Left lung (tissue), 10 donors: ENCODE measurements around the gene C21orf58. TPM values are rescaled to one million over a fixed set of nuclear protein-coding genes. Genes with fewer than 3 reads are reported as not detected.

ENCODE experiments used
- ATAC-seq: fragments of 200-7000 bp; cut with Tn5 transposase; one replicate; pipeline ENCODE4 v1.9.1; 2020; ENCODE audit warnings: moderate library complexity
- DNase-seq, 4 donors: peaks; one replicate each; pipeline ENCODE4 v3.0.0-alpha.2; 2013 to 2020
- H3K27ac ChIP-seq, 2 donors: fragments of 200-600 bp; sonication (generic) in 1 of 2; one replicate each; pipeline versions ENCODE4 v1.5.0 to v1.8.0; 2020 to 2021
- H3K27me3 ChIP-seq, 2 donors: fragments of 200-600 bp; sonication (generic) in 1 of 2; one replicate each; pipeline versions ENCODE4 v1.5.0 to v1.8.0; 2020 to 2021
- H3K36me3 ChIP-seq, 2 donors: fragments of 200-600 bp; sonication (generic) in 1 of 2; one replicate each; pipeline versions ENCODE4 v1.5.0 to v1.8.0; 2020 to 2021
- H3K4me1 ChIP-seq, 2 donors: fragments of 200-600 bp; one replicate each; pipeline ENCODE4 v1.8.0; 2021
- H3K4me3 ChIP-seq, 2 donors: fragments of 200-600 bp; sonication (generic) in 1 of 2; one replicate each; pipeline versions ENCODE4 v1.5.0 to v1.8.0; 2020 to 2021; ENCODE audit warnings: mild to moderate bottlenecking in 1 of 2
- H3K9me3 ChIP-seq, 2 donors: fragments of 200-600 bp; sonication (generic) in 1 of 2; one replicate each; pipeline versions ENCODE4 v1.5.0 to v1.8.0; 2020 to 2021
- intact Hi-C, 2 donors: fragments of 100-400 bp; cut with DNase I; formaldehyde crosslinking; loops; one replicate each; pipeline versions ENCODE4 v1.11.2 to v1.14.2; 2022
- polyA plus RNA-seq, 6 donors: library from polyadenylated mRNA; unstranded; fragments of 120-200 nt; gene quantifications; one replicate each; pipeline ENCODE4 v1.2.1, GENCODE V29; 2013; ENCODE audit not compliant: insufficient read length in 6 of 6
- total RNA-seq, 2 donors: library from RNA; stranded (reverse); fragmentation: NEBNext Ultra II Directional; extraction: Animal tissue kit (Norgen Biotek cat#: 25700); gene quantifications; one replicate each; pipeline ENCODE4 v1.2.1, GENCODE V29; 2021
- TF ChIP-seq, protein P1 (sequence below), 2 donors: fragments of 200-600 bp; sonication (generic) in 1 of 2; IDR thresholded peaks; one replicate each; pipeline versions ENCODE4 v1.5.0 to v1.8.0; 2021; ENCODE audit warnings: antibody characterized with exemption in 2 of 2
- donor health status: DM: no; HTN: yes; CAD: no.
- donor health status: DM: no; HTN: no; CAD: no.

The C21orf58 gene
- total and polyA plus RNA-seq, 8 donors: 5.8 to 24.6 (median 19.4) TPM

DNA sequence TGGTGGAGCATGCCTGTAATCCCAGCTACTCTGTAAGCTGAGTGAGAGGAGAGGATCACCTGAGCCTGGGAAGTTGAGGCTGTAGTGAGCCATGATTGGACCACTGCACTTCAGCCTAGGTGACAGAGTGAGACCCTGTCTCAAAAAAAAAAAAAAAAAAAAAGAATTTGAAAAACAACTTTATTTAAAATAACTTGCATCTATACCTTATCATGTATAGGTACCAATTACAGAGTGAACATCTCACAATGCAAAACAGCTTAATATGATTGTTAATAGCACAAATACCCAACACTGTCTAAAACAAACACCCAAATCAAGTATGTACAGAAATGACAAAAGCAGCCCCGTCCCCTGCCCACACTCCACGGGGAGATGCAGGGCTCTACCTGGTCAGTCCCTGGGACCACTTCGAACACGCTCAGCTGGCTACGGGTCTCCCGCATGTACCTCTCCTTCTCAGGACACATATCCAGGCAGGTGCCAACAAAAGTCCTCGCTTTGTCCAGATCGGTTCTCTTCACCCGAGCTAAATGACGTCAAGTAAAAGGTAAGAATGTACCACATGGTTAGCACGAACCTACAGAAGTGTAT, 48.8 kb downstream of the C21orf58 start:
- intact Hi-C loops: no loop called here
- H3K27me3 ChIP-seq: no peaks in the 10 kb centered on the region
- peaks cover 0 to 100% of the 10 kb centered on the region in 2 donors for H3K36me3 ChIP-seq
- DNase-seq (no peak), ATAC-seq (no peak)
- no peak overlapping the region for H3K4me3 ChIP-seq
- TF ChIP-seq, protein P1, sequence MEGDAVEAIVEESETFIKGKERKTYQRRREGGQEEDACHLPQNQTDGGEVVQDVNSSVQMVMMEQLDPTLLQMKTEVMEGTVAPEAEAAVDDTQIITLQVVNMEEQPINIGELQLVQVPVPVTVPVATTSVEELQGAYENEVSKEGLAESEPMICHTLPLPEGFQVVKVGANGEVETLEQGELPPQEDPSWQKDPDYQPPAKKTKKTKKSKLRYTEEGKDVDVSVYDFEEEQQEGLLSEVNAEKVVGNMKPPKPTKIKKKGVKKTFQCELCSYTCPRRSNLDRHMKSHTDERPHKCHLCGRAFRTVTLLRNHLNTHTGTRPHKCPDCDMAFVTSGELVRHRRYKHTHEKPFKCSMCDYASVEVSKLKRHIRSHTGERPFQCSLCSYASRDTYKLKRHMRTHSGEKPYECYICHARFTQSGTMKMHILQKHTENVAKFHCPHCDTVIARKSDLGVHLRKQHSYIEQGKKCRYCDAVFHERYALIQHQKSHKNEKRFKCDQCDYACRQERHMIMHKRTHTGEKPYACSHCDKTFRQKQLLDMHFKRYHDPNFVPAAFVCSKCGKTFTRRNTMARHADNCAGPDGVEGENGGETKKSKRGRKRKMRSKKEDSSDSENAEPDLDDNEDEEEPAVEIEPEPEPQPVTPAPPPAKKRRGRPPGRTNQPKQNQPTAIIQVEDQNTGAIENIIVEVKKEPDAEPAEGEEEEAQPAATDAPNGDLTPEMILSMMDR (IDR thresholded peaks at IDR 0.05): no peak
- H3K4me1 ChIP-seq: no peaks in the 10 kb centered on the region
- no peak overlapping the region for H3K27ac ChIP-seq
- H3K9me3 ChIP-seq: no peaks in the 10 kb centered on the region

DNA sequence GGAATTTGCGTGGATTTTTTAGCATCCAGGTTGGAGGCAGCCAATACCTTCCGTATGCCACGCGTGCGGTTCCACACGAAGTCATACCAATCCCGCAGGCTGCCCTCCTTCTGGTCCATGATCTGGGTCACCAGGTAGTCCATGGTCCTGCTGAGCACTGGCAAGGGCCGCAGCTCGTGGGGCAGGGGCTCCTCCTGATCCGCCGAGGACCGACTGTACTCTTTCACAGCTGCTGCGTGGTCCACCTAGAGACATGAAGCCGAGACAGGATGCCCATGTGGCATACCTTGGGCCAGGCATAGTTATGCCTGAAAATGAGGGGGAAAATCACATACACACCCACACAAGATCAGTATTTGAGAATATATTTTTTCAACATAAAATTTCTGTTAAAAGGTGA, 50.3 kb downstream of the C21orf58 start:
- no peaks in the 10 kb centered on the region for H3K4me1 ChIP-seq
- peaks cover 0 to 100% of the 10 kb centered on the region in 2 donors for H3K36me3 ChIP-seq
- H3K9me3 ChIP-seq: no peaks in the 10 kb centered on the region
- DNase-seq (no peak), ATAC-seq (no peak)
- H3K27me3 ChIP-seq: no peaks in the 10 kb centered on the region
- intact Hi-C loops: no loop called here
- TF ChIP-seq, protein P1 (IDR thresholded peaks at IDR 0.05): no peak
- no peak overlapping the region for H3K4me3 ChIP-seq
- no peak overlapping the region for H3K27ac ChIP-seq

GRCh38 chr21:46269466-46269865, 54.2 kb downstream of the C21orf58 start:
- Histone ChIP-seq H3K27ac (no peak overlapping the region), H3K27me3 (no peaks in the 10 kb centered on the region), H3K36me3 (peaks cover 0 to 100% of the 10 kb centered on the region in 2 donors), H3K4me3 (no peak overlapping the region), H3K4me1 (no peaks in the 10 kb centered on the region), H3K9me3 (no peaks in the 10 kb centered on the region)
- DNase-seq (no peak), ATAC-seq (no peak)
- TF ChIP-seq, protein P1 (IDR thresholded peaks at IDR 0.05): no peak
- intact Hi-C loops: no loop called here

GRCh38 chr21:46268371-46268770, 55.3 kb downstream of the C21orf58 start:
- Histone ChIP-seq H3K4me3 (no peak overlapping the region), H3K36me3 (peaks cover 0 to 100% of the 10 kb centered on the region in 2 donors), H3K27ac (no peak overlapping the region), H3K9me3 (no peaks in the 10 kb centered on the region), H3K27me3 (no peaks in the 10 kb centered on the region), H3K4me1 (no peaks in the 10 kb centered on the region)
- no peak for ATAC-seq
- intact Hi-C loops: no loop called here
- DNase-seq: no peak
- TF ChIP-seq, protein P1 (IDR thresholded peaks at IDR 0.05): no peak

GRCh38 chr21:46266946-46267345, 56.7 kb downstream of the C21orf58 start:
- TF ChIP-seq, protein P1 (IDR thresholded peaks at IDR 0.05): no peak
- Histone ChIP-seq H3K4me1 (no peaks in the 10 kb centered on the region), H3K9me3 (no peaks in the 10 kb centered on the region), H3K4me3 (no peak overlapping the region), H3K36me3 (peaks cover 0 to 99% of the 10 kb centered on the region in 2 donors), H3K27ac (no peak overlapping the region), H3K27me3 (no peaks in the 10 kb centered on the region)
- ATAC-seq: no peak
- DNase-seq: no peak
- intact Hi-C loops: no loop called here
